Smooth muscle cell of the brain vasculature (primary cell): ENCODE measurements around the gene TRAPPC2.
"Not testable (repeated sequence)": the region's sequence is repeated elsewhere in the genome, so short reads cannot be mapped to it uniquely, and the experiment has no call there.

ENCODE experiments used
- DNase-seq: peaks from one replicate; pipeline ENCODE4 v3.0.0-alpha.2; 2012; ENCODE audit warnings: low read depth, low spot score

The TRAPPC2 gene

GRCh38 chrX:13669755-13670154 lies 64.7 kb downstream of the TRAPPC2 start:
- not testable (repeated sequence) for DNase-seq

DNA sequence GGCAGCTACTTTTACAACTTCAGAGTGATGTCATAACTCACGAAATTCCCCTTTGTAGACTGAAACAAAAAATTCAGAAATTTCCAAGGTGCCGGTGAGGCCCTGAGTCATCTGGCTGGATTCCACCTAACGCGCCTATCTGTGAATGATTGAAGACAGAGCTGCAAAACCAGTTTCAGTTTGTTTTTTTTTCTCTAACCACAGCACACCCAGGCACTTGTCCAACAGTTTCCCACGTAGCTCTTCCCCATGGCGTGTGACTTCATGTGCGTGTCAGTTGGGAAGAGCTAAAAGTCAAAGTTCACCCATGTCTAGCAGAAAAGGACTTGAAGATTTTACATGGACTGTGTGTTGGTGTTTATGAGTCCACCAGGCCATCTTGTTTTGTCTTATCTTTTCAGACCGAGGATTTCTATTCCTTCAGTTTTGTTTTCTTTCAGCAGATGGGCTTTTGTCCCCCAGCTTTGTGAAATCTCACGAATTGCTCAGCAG lies 65.1 kb downstream of the TRAPPC2 start:
- DNase-seq = peak; percentile 84

GRCh38 chrX:13667919-13668318 lies 66.5 kb downstream of the TRAPPC2 start:
- DNase-seq = no peak

GRCh38 chrX:13666836-13667235 lies 67.6 kb downstream of the TRAPPC2 start:
- DNase-seq = no peak

GRCh38 chrX:13664020-13664419 lies 70.4 kb downstream of the TRAPPC2 start:
- DNase-seq = no peak

DNA sequence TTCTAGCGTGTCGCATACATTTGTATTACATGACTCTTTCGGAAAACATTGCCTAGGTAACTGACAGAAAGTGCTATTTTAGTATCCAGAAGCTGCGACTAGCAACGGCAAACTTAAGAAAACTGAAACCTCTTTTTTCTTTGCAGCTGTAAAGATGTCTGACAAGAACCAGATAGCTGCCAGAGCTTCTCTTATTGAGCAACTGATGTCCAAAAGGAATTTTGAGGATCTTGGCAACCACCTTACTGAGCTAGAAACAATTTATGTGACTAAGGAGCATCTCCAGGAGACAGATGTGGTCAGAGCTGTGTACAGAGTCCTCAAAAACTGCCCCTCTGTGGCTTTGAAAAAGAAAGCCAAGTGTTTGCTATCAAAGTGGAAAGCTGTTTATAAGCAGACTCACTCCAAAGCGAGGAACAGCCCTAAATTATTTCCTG lies 72.0 kb downstream of the TRAPPC2 start:
- DNase-seq = no peak
